NCI-H510A (cell line): ENCODE data around the gene LIFR.
"Not testable (repeated sequence)": the region's sequence is repeated elsewhere in the genome, so short reads cannot be mapped to it uniquely, and the experiment has no call there.

Source experiments
- DNase-seq: peaks from one replicate; lab custom pipeline; 2025; lab: John Stamatoyannopoulos, UW

LIFR gene

DNA sequence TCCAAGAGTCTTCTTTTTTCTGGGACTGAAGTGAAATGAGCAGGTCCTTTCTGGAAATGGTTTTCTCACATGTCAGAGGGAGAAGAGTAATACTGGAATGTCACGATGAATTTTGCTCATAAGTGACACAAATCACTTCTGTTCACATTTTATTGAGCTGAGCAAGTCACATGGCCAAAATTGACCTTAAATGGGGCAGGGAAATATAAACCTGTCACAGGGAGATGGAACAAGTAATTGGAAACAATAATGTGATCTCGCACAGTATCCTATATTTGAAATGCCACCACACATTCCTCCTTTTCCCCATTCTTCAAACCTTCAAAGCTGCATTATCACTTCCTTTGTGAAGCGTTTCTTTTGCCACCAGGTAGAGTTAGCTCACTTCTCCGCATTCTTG is 25.2 kb upstream of the LIFR start:
- no peak for DNase-seq

DNA sequence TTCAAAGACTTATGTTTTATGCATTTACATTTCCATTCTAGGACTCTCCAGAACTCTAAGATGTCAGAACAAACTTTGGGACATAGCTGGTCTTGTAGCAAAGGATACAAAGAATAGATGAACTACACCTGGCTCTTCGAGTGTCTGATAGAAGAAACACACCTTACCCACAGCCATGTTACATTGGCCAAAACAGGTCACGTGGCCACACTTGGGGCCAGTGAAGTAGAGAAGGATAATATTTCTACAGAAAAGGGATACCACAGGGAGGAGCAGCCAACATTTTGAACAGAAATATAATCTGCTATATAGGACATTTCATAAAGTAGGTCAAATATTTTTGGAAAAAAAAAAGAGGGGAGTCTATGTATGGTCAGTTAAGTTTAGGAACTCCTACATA is 22.7 kb upstream of the LIFR start:
- no peak for DNase-seq

DNA sequence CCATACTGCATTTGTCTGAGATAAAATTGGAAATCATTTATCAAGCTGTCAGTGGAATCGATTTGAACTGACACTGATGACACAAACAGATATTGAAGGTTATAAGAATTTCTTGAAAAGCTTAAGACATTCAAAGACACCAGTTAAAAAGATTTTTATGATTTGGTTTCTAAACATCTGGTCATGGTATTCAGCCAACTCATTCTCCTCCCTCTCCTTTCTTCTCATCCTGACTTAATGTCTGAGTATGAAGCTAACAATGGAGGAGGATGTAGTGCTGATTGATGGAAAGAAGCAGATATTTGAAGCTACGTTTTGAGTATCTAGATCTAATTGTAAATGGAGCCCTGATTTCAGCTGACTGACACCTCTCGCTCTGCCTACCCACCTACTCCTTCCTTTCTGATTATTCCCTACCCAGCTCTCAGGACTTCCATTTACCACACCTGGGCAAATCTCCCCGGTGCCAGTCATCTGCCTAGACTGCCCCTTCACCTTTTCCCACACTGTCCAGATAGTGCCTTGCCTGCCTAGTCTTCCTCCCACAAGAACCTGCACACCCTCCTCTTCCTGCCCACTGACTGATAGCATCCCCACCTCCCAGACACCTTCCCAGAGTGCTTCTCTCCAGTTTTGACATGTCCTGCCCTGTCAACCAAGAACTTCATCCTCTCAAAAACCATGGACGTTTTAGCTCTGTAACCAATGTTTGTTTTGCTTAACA is 20.7 kb upstream of the LIFR start:
- no peak for DNase-seq

DNA sequence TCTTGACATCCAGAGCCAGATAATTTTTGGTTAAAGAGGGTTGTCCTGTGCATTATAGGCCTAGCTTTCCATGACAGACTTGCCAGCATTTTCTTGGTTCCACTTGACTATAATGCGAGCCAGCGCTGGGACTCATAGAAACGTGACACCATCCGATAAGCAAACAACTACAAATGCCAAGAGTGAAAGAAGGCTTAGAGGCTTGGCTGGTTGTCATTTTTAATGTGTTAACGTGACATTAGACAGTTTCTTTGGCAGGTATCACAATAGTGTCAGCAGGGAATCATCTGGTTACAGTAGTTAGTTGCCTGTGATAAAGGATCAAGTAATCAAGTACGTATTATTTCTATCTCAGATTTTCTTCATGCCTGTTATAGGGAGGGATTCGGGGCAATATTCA is 20.0 kb upstream of the LIFR start:
- DNase-seq, result peak; percentile 17

DNA sequence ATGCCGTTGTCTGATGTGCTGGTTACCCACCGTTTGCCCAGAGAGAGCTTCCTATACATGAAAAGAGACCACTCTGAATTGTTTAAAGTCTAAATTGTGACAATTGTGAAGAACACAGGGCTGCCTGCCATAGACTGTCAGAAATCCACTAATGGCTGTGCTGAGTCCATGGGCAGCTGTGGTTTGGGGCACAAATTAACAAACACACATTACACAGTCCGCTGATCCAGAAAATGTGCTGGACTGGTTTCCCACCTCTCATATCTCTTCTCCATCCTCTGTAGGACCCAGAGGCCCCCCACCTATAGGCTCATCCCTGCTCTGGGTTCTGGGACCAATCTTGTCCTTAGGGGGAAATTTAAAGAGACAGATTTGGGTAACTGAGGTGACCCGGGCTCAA is 19.0 kb upstream of the LIFR start:
- DNase-seq, result no peak

DNA sequence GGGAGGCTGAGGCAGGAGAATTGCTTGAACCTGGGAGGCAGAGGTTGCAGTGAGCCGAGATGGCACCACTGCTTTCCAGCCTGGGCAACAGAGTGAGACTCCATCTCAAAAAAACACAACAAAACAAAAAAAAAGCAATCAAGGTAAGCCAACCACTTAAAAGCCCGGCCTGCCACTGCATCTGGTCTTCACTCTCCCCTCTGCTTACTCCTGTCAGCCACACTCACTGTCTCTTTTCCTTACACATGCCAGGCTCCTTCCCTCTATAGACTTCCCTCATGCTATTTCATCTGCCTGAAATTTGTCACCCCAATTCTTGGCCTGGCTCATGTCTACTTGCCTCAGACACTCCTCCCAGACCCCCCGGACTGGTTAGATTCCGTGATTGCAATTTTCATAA is 17.6 kb upstream of the LIFR start:
- DNase-seq, result no peak

DNA sequence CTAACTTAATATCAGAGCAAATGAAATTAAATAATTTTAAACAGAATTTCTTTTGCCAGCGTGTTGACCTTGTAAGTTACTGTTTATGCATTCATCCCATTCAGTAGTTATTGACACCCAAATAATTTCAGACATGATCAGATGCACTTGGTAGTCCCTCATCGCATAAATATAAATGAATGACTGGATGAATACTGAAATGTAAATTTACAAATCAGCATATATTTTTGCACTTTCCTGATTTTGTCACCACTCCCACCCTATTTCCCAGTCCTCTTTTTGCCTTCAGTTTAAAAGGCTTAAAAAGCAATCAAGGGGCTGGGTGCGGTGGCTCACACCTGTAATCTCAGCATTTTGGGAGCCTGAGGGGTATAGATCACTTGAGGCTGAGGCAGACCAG is 17.1 kb upstream of the LIFR start:
- DNase-seq, result no peak

DNA sequence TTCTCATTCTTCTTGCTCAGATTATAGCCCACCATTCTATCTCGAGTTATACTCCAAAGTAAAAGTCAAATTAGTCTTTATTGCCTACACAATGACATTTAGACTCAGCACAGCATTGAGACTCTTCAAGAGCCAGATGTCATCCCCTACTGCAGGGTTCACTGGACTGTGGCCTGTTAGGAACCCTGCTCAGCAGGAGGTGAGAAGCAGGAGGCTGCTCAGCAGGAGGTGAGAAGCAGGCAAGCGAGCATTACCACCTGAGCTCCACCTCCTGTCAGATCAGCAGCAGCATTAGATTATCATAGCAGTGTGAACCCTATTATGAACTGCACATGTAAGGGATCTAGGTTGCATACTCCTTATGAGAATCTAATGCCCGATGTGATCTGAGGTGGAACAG is 12.7 kb upstream of the LIFR start:
- peak; percentile 78 for DNase-seq

DNA sequence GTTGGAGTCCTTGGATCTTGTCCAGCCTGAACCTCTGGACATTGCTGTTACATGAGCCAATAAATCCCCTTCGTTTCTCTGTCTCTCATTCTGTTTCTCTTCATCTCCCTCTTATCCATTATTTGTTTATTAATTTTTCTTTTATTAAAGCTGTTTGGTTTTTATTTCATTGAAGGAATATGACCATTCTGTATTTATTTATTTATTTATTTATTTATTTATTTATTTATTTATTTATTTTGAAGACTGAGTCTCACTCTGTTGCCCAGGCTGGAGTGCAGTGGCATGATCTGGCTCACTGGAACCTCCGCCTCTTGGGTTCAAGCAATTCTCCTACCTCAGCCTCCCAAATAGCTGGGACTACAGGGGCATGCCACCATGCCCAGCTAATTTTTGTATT is 10.9 kb upstream of the LIFR start:
- not testable (repeated sequence) for DNase-seq

DNA sequence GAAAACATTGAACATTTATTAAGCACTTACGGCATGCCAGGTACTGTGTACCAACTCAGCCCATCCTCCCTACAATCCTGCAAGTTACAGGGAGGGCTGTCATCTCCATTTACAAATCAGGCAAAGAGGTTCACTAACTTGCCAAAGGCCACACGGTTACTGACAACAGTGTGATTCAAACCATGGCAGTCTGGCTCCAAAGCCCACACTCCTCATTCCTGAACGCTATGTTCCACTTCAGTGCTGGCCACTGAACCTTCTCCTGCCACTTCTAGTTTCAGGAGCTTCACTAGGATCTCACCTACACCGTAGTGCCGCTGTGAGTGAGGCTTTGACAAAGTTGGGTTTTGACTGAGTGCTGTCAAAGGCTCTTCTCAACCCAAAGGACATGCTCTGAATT is 7.2 kb upstream of the LIFR start:
- no peak for DNase-seq

DNA sequence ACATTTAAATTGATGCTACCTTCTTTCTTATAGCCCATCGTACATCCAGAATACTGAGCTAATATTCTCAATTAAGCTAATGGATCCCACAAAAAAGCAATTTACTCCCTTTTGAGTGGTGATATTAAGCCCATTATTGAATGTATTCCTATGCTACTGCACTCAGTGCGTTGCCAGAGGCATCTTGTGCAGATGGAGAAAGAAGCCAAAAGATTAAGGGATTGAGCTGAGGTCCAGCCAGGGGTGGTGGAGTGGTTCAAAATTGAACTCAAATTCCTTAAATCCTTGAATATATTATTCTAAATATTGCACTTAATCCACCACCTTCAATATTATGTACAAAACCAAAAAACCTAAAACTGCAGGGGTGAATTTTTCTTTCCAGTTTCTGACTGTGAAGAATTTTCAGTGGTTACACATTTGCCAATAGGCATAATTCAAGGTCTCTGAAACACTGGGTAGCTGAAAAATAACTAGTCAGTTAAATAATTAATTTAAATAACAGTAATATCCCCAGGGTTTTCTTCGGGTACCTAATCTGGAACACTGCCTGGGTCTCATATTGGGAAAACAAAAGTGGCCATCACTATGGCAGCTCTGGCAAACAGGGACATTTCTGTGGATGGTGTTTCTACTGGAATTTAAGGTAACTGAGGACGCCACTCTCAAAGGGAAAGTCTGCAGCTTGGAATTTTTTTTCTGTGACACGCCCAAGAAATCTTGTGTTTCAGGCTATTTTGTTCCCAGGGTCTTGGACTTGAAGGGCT is 6.2 kb upstream of the LIFR start:
- DNase-seq, result no peak

DNA sequence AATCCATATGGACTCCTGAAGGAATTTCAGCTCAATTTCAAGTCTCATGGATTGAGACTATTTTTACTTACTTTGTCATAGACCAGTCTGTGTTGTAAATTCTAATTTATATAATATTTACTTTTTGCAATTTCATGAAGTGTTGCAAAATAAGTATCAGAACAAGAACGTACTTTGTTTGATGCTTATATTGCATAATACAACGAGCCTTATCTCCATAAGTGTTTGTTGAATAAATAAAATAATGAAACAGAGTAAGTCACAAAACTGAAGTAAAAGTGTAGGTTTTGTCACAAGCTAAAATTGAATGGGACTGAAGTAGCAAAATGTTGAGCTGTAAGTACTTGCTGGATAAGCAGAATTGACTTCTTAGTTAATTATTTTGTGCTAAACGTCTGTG is 3.0 kb upstream of the LIFR start:
- no peak for DNase-seq

DNA sequence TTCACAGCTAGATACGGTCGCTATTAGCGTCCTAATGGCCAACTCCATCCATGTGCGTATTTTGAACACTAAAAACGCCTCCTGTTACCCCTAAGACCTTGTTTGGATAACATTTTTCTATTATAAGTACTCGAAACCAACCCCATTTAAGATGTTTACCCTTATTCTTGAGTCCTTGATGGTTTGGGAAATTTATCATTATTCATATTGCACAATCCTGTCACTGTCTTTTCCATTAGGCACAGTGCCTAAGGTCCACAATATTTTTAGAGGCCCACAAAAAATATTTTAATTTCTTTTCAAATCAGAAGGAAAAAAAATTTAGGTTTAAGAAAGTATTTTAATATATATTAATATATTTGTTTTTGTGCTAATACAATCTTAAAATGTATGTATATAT is 1.3 kb upstream of the LIFR start:
- no peak for DNase-seq

DNA sequence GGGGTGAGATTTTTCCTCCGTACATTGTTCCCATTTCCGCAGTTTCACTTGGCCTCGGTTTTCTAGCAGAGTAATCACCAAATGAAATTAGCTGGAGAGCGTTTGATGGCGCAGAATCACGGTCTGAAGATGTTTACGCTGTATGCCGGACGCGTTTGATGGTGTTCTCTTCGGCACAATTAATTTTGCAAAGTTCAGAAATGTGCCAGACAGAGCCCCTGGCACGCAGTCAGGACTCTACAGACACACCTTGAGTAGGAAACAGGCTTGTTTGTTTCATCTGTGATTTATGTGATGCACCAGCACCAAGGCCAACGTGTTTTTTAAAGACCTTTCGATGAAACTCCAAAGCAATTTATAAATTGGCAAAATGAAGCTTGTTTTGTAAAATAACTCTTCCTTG is 863 bp upstream of the LIFR start:
- no peak for DNase-seq

DNA sequence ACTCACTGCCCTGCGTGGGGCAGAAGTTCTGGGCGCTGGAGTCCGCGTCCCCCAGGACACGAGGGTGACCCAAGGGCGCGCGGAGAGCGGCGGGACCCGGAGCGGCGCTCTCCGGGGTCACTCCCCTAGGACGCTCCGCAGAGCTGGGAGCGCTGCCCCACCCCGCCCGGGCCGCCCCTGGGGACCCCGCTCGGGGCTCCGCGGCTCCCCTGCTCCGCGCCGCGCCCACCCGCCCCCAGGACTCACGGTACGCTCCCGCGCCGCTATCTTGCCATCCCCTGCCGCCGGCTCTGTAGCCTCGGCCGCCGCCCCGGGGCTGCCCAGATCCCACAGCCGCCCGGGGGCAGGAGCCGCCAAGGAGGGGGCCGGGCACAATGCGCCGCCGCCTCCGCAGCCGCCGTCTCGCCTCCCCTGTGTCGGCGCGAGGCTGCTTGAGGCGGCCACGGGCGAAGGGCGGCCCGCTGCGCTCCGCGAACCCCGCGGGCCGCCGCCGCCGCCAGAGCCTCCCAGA is 303 bp downstream of the LIFR start:
- DNase-seq, result no peak

DNA sequence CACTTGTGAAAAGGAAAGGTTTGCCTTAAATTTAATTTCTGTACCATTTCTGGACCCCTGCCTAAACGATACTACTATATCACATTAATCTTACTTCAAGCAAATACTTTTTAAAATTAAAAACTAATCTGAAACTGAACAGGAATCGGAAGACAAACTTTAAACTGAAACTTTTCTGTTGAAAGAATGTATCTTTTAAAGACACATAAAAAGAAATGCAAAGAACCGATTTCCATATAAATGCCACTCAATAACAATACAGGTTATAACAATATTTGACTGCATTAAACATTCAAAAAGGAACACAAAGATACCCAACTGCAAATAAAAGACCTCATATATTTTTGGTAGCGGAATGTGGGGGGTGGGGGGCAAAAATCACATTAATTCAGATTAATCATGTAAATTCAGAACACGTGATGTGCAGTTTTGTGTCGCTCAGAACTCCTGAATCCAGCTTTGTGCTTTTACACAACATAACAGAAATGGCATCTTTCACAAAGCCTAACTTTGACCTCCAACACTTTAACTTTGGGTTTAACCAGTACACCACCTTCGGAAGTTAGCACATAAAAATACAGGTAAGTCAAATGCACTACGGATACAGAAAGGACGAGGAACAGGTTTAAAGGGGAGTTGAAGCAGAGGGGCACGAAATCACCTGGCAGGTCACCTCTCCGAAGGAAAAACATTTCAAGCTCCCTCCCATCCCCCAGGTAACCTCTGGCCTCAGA is 925 bp downstream of the LIFR start:
- no peak for DNase-seq

DNA sequence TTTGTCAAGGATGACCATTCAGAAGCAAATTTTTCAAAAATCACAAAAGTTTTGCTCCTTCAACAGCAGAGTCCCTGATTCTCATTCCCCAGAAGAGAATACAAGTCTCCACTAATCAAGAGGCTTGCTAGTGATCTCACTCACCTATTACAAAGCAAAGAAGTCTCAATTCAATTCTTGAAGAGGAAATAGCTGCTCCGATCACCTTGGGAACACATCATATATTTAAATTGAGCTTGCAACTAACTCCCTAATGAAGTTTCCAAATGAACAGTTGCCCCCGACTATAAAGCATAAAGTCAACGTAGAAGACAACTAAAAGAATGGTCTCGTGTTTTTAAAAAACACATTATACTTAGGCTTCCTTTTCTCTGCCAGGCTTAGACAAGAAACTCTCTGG is 1.6 kb downstream of the LIFR start:
- no peak for DNase-seq

DNA sequence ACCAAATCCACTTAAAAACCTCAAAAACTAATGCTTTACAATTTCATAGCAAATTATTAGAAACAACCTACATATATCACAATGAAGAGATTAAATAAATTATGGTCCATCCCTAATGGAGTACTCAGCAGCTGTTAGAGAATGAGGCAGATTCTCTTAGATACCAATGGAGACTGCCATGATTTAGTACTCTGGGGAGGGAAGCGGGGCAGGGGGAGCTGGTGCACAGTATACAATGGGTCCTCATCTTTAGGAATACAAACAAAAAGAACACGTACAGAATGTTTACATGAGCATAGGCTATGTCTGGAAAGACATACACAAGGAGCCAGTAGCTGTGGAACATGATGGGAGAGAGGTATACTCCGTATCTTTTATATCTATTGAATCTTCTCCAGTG is 2.0 kb downstream of the LIFR start:
- no peak for DNase-seq

DNA sequence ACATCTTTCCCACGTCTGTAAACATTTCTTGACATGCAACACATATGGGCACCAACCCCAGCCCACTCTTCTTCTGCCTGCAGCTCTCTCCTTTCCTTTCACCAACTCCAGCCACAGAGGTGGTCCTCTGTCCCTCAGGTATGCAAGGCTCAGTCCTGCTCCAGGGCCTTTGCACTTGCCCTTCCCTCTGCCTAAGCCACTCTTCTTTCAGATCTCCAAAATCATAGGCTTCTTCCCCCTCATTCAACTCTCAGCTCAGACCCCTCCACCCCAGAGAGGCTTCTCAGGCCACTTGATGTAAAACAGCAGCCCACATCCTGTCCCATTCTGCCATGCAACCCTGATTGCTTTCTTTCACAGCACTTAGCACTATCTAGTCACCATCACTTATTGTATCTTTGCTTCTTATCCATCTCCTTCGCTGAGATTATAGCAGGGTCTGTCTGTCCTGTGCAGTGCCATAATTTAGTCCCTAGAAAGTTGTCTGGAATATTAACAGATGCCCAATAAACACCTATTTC is 3.4 kb downstream of the LIFR start:
- no peak for DNase-seq

DNA sequence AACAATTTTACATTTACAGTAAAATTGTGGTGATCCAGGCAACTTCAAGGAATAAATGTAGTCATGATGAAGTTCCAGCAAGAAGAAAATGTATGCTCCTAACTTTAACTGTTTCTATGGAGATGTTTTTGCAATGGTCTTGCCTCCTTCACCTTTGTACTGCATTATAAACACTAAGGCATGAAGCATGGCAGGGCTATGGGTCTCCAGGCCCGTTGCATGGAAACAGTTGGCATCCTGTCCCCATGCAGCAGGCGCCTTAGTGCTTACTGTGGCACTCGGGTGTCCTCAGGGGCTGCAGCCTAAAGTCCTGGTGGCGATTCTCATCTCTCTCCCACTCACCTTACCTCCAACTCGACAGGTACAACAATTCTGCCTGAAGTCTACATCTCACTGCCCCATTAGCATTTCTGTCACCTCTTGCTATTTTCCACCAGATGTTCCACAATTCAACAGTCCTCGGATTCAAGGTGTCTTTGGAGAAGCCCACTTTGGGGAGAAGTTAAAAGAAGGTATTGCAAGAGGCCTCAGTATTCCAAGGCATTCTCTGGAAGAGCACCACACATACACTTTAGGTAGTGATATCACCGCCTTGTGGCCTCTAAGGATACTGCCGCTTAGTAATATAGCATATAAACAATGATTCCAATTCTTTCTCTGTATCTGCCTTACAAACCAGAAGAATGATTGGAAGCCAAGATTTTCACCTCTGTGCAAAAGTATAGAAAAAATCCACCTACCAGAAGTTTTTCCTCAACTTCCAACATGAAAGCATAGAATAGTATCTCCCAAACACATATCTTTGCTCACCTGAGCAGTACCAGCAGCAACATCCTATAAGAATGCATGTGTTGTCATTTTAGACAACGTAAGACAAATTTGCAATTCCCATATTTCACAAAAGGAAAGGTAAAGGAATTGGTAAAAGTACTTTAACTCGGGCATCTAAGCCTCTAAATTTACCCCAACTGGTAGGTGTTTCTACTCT is 5.1 kb downstream of the LIFR start:
- peak; percentile 27 for DNase-seq

DNA sequence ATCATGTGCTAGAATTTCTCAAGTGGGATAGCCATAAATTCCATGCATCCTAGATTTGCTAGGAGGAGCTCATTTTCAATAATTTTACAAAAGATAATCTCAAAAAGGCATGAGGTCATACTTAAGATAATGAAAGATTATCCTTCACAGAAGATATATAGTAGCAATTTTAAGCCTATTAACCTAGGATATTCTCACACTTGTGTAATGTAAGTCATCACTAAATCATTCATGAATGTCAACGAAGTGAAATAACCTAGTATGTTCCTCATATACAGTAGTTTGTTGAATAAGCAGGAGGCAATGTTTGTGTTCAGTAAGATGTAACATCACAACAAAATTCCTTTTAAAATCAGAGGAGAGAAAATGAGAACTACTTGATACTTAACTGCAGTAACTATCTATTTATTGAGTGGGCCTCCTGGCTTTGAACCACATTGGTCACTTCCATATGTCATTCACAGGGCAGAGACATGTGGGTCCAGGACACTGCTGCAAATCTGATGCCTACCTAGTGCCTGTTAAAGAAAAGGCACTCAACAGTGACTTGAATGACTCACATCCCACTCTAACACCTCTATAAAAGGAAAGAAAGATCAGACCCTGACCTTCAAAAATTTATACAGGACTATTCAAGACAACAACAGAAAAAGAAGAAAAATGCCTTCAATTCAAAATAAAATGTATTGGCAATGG is 8.2 kb downstream of the LIFR start:
- DNase-seq, result no peak
